ENCODE data around the gene CEP78.
"Not testable (repeated sequence)": the region's sequence is repeated elsewhere in the genome, so short reads cannot be mapped to it uniquely, and the experiment has no call there.

- TF ChIP-seq CTCF, POLR2A (IDR thresholded peaks at IDR 0.05): not testable (repeated sequence)
Observed at GRCh38 chr9:78232471-78232870, 3.4 kb upstream of the CEP78 start.

Data from body of pancreas (tissue), 4 donors.